ENCODE measurements around the gene PRR7. TPM values are rescaled to one million over a fixed set of nuclear protein-coding genes. Genes with fewer than 3 reads are reported as not detected.
"Not testable (repeated sequence)": the region's sequence is repeated elsewhere in the genome, so short reads cannot be mapped to it uniquely, and the experiment has no call there.

The PRR7 gene
- polyA plus RNA-seq, 1 donor from 2014 or later: 46.6 TPM

DNA sequence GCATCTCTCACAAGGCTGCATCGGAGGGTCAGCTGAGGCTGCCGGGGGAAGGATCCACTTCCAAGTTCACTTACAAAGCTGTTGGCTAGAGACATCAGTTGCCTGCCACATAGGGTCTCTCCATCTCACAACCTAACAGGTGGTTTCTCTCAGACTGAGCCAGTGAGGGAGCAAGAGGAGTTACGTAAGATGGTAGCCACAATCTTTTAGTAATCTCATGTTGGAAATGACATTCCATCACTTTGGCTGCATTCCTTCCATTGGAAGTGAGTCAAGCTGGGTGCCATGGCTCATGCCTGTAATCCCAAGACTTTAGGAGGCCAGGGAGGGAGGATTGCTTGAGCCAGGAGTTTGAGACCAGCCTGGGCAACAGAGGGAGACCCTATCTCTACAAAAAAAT, 27.6 kb upstream of the PRR7 start:
- no peak overlapping the region for H3K9ac ChIP-seq (ENCODE audit: low read length)
- no peaks in the 10 kb centered on the region for H3F3A ChIP-seq (ENCODE audit: insufficient read depth, low read length, poor library complexity, severe bottlenecking)
- H3K36me3 ChIP-seq (ENCODE audit: insufficient read depth, low read length): no peaks in the 10 kb centered on the region
- no peaks in the 10 kb centered on the region for H3K9me2 ChIP-seq (ENCODE audit: insufficient read depth, low read length)
- H4K20me1 ChIP-seq (ENCODE audit: insufficient read depth): no peaks in the 10 kb centered on the region
- H3K4me2 ChIP-seq (ENCODE audit: low read length): no peak overlapping the region
- H2AFZ ChIP-seq (ENCODE audit: low read depth, low read length): no peak overlapping the region
- no peak for TF ChIP-seq MXI1 (conservative IDR thresholded peaks at IDR 0.05; ENCODE audit: poor library complexity, severe bottlenecking)
- TF ChIP-seq EP300 (conservative IDR thresholded peaks at IDR 0.05; ENCODE audit: poor library complexity, severe bottlenecking): no peak
- TF ChIP-seq POLR2AphosphoS5 (IDR thresholded peaks at IDR 0.05): no peak
- TF ChIP-seq EZH2 (IDR thresholded peaks at IDR 0.05; ENCODE audit: borderline replicate concordance, insufficient read depth, low read length, poor library complexity, severe bottlenecking): no peak
- no peak for TF ChIP-seq TAF1 (IDR thresholded peaks at IDR 0.05; ENCODE audit: low read depth)
- TF ChIP-seq, protein P1, sequence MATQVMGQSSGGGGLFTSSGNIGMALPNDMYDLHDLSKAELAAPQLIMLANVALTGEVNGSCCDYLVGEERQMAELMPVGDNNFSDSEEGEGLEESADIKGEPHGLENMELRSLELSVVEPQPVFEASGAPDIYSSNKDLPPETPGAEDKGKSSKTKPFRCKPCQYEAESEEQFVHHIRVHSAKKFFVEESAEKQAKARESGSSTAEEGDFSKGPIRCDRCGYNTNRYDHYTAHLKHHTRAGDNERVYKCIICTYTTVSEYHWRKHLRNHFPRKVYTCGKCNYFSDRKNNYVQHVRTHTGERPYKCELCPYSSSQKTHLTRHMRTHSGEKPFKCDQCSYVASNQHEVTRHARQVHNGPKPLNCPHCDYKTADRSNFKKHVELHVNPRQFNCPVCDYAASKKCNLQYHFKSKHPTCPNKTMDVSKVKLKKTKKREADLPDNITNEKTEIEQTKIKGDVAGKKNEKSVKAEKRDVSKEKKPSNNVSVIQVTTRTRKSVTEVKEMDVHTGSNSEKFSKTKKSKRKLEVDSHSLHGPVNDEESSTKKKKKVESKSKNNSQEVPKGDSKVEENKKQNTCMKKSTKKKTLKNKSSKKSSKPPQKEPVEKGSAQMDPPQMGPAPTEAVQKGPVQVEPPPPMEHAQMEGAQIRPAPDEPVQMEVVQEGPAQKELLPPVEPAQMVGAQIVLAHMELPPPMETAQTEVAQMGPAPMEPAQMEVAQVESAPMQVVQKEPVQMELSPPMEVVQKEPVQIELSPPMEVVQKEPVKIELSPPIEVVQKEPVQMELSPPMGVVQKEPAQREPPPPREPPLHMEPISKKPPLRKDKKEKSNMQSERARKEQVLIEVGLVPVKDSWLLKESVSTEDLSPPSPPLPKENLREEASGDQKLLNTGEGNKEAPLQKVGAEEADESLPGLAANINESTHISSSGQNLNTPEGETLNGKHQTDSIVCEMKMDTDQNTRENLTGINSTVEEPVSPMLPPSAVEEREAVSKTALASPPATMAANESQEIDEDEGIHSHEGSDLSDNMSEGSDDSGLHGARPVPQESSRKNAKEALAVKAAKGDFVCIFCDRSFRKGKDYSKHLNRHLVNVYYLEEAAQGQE (IDR thresholded peaks at IDR 0.05; ENCODE audit: borderline replicate concordance): no peak
- TF ChIP-seq RAD21 (conservative IDR thresholded peaks at IDR 0.05): no peak
- H3K27ac ChIP-seq (ENCODE audit: low read length): no peak overlapping the region
- no peaks in the 10 kb centered on the region for H3K9me3 ChIP-seq (ENCODE audit: low read length)
- H3K4me3 ChIP-seq (ENCODE audit: low read length): no peak overlapping the region
- H3K79me2 ChIP-seq (replicated peaks; ENCODE audit: insufficient read depth, low read length): no peaks in the 10 kb centered on the region
- no peaks in the 10 kb centered on the region for H3K27me3 ChIP-seq (ENCODE audit: insufficient read depth, low read depth, low read length)

DNA sequence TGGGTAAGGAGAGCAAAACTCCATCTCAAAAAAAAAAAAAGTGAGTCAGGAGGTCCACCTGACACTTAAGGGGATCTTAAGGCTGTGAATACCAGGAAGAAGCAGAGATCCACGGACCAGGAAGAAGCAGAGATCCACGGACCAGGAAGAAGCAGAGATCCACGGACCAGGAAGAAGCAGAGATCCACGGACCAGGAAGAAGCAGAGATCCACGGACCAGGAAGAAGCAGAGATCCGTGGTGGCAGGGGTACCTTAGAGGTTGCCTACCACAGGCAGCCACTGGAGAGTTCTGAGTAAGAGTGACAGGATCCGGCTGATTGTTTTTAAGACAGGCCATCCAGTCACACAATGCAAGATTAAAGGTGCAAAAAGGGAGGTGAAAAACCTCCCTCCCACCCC, 26.1 kb upstream of the PRR7 start:
- not testable (repeated sequence) for H3K4me2 ChIP-seq (ENCODE audit: low read length); H3K27ac ChIP-seq (ENCODE audit: low read length); H2AFZ ChIP-seq (ENCODE audit: low read depth, low read length); H3K9me2 ChIP-seq (ENCODE audit: insufficient read depth, low read length); H3K36me3 ChIP-seq (ENCODE audit: insufficient read depth, low read length); H4K20me1 ChIP-seq (ENCODE audit: insufficient read depth); H3K9ac ChIP-seq (ENCODE audit: low read length); H3F3A ChIP-seq (ENCODE audit: insufficient read depth, low read length, poor library complexity, severe bottlenecking); H3K9me3 ChIP-seq (ENCODE audit: low read length); H3K4me3 ChIP-seq (ENCODE audit: low read length); H3K79me2 ChIP-seq (replicated peaks; ENCODE audit: insufficient read depth, low read length); H3K27me3 ChIP-seq (ENCODE audit: insufficient read depth, low read depth, low read length)

DNA sequence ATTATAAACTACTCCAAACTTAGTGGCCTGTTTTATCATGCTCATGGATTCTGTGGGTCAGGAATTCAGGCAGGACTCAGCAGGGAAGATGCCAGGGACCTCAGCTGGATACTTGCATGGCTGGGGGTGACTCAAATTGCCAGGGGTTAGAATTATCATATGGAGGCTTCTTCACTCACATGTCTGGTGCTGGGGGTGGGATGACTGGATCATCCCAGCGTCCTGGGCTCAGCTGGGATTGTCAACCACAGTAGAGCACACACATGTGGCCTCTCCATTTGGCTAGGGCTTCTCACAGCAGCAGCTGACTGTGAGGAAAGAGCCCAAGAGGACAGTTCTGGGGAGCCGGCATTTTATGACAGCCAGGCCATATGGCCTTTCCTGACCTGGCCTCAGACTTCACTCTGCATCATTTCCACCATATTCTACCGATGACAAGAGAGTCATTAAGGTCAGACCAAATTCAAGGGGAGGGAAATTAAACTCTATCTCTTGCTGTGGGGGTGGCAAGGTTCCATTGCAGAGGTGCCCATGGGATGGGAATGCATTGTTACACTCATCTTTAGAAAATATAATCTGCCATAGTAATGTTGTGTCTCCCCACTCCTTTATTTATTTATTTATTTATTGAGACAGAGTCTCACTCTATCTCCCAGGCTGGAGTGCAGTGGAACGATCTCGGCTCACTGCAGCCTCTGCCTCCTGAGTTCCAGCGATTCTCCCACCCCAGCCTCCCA, 25.4 kb upstream of the PRR7 start:
- Histone ChIP-seq H3K27ac (ENCODE audit: low read length) (no peak overlapping the region), H3F3A (ENCODE audit: insufficient read depth, low read length, poor library complexity, severe bottlenecking) (no peaks in the 10 kb centered on the region), H3K36me3 (ENCODE audit: insufficient read depth, low read length) (no peaks in the 10 kb centered on the region), H3K9me3 (ENCODE audit: low read length) (no peaks in the 10 kb centered on the region), H2AFZ (ENCODE audit: low read depth, low read length) (no peak overlapping the region), H3K27me3 (ENCODE audit: insufficient read depth, low read depth, low read length) (no peaks in the 10 kb centered on the region), H3K4me2 (ENCODE audit: low read length) (no peak overlapping the region), H3K9me2 (ENCODE audit: insufficient read depth, low read length) (no peaks in the 10 kb centered on the region), H3K4me3 (ENCODE audit: low read length) (no peak overlapping the region), H3K9ac (ENCODE audit: low read length) (no peak overlapping the region), H3K79me2 (replicated peaks; ENCODE audit: insufficient read depth, low read length) (no peaks in the 10 kb centered on the region), H4K20me1 (ENCODE audit: insufficient read depth) (no peaks in the 10 kb centered on the region)
- TF ChIP-seq, protein P2, sequence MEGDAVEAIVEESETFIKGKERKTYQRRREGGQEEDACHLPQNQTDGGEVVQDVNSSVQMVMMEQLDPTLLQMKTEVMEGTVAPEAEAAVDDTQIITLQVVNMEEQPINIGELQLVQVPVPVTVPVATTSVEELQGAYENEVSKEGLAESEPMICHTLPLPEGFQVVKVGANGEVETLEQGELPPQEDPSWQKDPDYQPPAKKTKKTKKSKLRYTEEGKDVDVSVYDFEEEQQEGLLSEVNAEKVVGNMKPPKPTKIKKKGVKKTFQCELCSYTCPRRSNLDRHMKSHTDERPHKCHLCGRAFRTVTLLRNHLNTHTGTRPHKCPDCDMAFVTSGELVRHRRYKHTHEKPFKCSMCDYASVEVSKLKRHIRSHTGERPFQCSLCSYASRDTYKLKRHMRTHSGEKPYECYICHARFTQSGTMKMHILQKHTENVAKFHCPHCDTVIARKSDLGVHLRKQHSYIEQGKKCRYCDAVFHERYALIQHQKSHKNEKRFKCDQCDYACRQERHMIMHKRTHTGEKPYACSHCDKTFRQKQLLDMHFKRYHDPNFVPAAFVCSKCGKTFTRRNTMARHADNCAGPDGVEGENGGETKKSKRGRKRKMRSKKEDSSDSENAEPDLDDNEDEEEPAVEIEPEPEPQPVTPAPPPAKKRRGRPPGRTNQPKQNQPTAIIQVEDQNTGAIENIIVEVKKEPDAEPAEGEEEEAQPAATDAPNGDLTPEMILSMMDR (IDR thresholded peaks at IDR 0.05; ENCODE audit: poor library complexity, severe bottlenecking): no peak
- no peak for TF ChIP-seq POLR2AphosphoS5 (IDR thresholded peaks at IDR 0.05)
- no peak for TF ChIP-seq TAF1 (IDR thresholded peaks at IDR 0.05; ENCODE audit: low read depth)
- TF ChIP-seq RAD21 (conservative IDR thresholded peaks at IDR 0.05): no peak
- no peak for TF ChIP-seq MXI1 (conservative IDR thresholded peaks at IDR 0.05; ENCODE audit: poor library complexity, severe bottlenecking)
- TF ChIP-seq EP300 (conservative IDR thresholded peaks at IDR 0.05; ENCODE audit: poor library complexity, severe bottlenecking): no peak
- TF ChIP-seq EZH2 (IDR thresholded peaks at IDR 0.05; ENCODE audit: borderline replicate concordance, insufficient read depth, low read length, poor library complexity, severe bottlenecking): no peak
- TF ChIP-seq, protein P1 (IDR thresholded peaks at IDR 0.05; ENCODE audit: borderline replicate concordance): no peak
- no peak for TF ChIP-seq SMC3 (conservative IDR thresholded peaks at IDR 0.05; ENCODE audit: poor library complexity)
